HG03521 (cell line): ENCODE data around the gene WDR88.

Source experiments
- ATAC-seq: cut with Tn5 transposase; IDR thresholded peaks from one replicate; pipeline ENCODE4 v1.9.1; 2021; ENCODE audit warnings: mild to moderate bottlenecking, moderate library complexity; ENCODE audit not compliant: unreplicated experiment

Gene WDR88

GRCh38 chr19:33132021-33132420 lies at the start of gene WDR88:
Gene WDR88, plus strand, starts transcription at chr19:33132114. Its CDS starts 56 bp downstream, at chr19:33132170.
- no peak for ATAC-seq

GRCh38 chr19:33085570-33086128 lies 46.3 kb upstream of the WDR88 start:
- ATAC-seq = no peak

GRCh38 chr19:33086955-33087354 lies 45.0 kb upstream of the WDR88 start:
- no peak for ATAC-seq

GRCh38 chr19:33089010-33089409 lies 42.9 kb upstream of the WDR88 start:
- no peak for ATAC-seq

- no peak for ATAC-seq
Observed at GRCh38 chr19:33090179-33090578, 41.7 kb upstream of the WDR88 start.

- ATAC-seq = no peak
Observed at GRCh38 chr19:33093420-33094210, 38.3 kb upstream of the WDR88 start.

- ATAC-seq = no peak
Observed at GRCh38 chr19:33094436-33095067, 37.4 kb upstream of the WDR88 start.

- no peak for ATAC-seq
Observed at GRCh38 chr19:33096005-33096404, 35.9 kb upstream of the WDR88 start.

GRCh38 chr19:33098055-33098534 lies 33.8 kb upstream of the WDR88 start:
- no peak for ATAC-seq

GRCh38 chr19:33100894-33101644 lies 30.8 kb upstream of the WDR88 start:
- no peak for ATAC-seq

GRCh38 chr19:33102893-33103292 lies 29.0 kb upstream of the WDR88 start:
- no peak for ATAC-seq

GRCh38 chr19:33108161-33108560 lies 23.8 kb upstream of the WDR88 start:
- no peak for ATAC-seq

GRCh38 chr19:33110137-33110910 lies 21.6 kb upstream of the WDR88 start:
- no peak for ATAC-seq

- ATAC-seq = no peak
Observed at GRCh38 chr19:33111587-33111986, 20.3 kb upstream of the WDR88 start.

- no peak for ATAC-seq
Observed at GRCh38 chr19:33114312-33114711, 17.6 kb upstream of the WDR88 start.

GRCh38 chr19:33117501-33117900 lies 14.4 kb upstream of the WDR88 start:
- no peak for ATAC-seq

GRCh38 chr19:33118643-33119042 lies 13.3 kb upstream of the WDR88 start:
- no peak for ATAC-seq

- no peak for ATAC-seq
Observed at GRCh38 chr19:33124207-33125098, 7.5 kb upstream of the WDR88 start.

- no peak for ATAC-seq
Observed at GRCh38 chr19:33125929-33126388, 6.0 kb upstream of the WDR88 start.
